Liver (tissue), 9 donors: ENCODE data around the gene KDM2A. TPM values are rescaled to one million over a fixed set of nuclear protein-coding genes. Genes with fewer than 3 reads are reported as not detected.

Experiments used
- DNase-seq: peaks from one replicate; pipeline ENCODE4 v3.0.0-alpha.2; 2017; ENCODE audit warnings: low spot score
- H3K27ac ChIP-seq, 2 donors: one replicate each; pipeline ENCODE4 v1.7.0; 2013; ENCODE audit warnings: inconsistent platforms in 2 of 2, low read length in 2 of 2, control low read depth in 1 of 2, low read depth in 1 of 2, mild to moderate bottlenecking in 1 of 2
- H3K27me3 ChIP-seq, 4 donors: one replicate each; pipeline versions ENCODE4 v1.6.1 to v1.7.0; 2013; ENCODE audit warnings: low read length in 3 of 4, inconsistent platforms in 1 of 4, mild to moderate bottlenecking in 1 of 4, moderate library complexity in 1 of 4; ENCODE audit not compliant: control insufficient read depth in 4 of 4, insufficient read depth in 4 of 4
- H3K36me3 ChIP-seq, 4 donors: one replicate each; pipeline versions ENCODE4 v1.6.1 to v1.7.0; 2013; ENCODE audit warnings: low read length in 3 of 4, mild to moderate bottlenecking in 3 of 4, low read depth in 1 of 4, moderate library complexity in 1 of 4; ENCODE audit not compliant: control insufficient read depth in 4 of 4, insufficient read depth in 3 of 4
- H3K4me1 ChIP-seq, 4 donors: one replicate each; pipeline versions ENCODE4 v1.6.1 to v1.7.0; 2013; ENCODE audit warnings: low read length in 3 of 4, mild to moderate bottlenecking in 3 of 4, moderate library complexity in 1 of 4; ENCODE audit not compliant: control insufficient read depth in 4 of 4, insufficient read depth in 4 of 4
- H3K4me3 ChIP-seq, 3 donors: one replicate each; pipeline versions ENCODE4 v1.6.1 to v1.7.0; 2013; ENCODE audit warnings: low read length in 3 of 3, control low read depth in 1 of 3, low read depth in 1 of 3, mild to moderate bottlenecking in 1 of 3
- H3K9ac ChIP-seq, 2 donors: one replicate each; pipeline ENCODE4 v1.7.0; 2013; ENCODE audit warnings: low read length in 2 of 2, mild to moderate bottlenecking in 2 of 2, moderate library complexity in 2 of 2, control low read depth in 1 of 2, low read depth in 1 of 2
- H3K9me3 ChIP-seq, 4 donors: one replicate each; pipeline versions ENCODE4 v1.6.1 to v1.7.0; 2013; ENCODE audit warnings: low read length in 3 of 4; ENCODE audit not compliant: control insufficient read depth in 4 of 4
- ATF3 ChIP-seq: IDR thresholded peaks from 2 replicates; pipeline ENCODE4 v1.6.1; 2016; ENCODE audit warnings: antibody characterized with exemption
- FOXA1 ChIP-seq: IDR thresholded peaks from 2 replicates; pipeline ENCODE4 v1.6.1; 2016; ENCODE audit warnings: antibody characterized with exemption
- FOXA2 ChIP-seq: IDR thresholded peaks from 2 replicates; pipeline ENCODE4 v1.6.1; 2016; ENCODE audit warnings: antibody characterized with exemption
- GABPA ChIP-seq, 2 donors: IDR thresholded peaks in 1 of 2; conservative IDR thresholded peaks in 1 of 2; 2 replicates each; pipeline ENCODE4 v1.6.1; 2016; ENCODE audit warnings: antibody characterized with exemption in 2 of 2, mild to moderate bottlenecking in 1 of 2, moderate library complexity in 1 of 2
- HNF4A ChIP-seq, 2 donors: conservative IDR thresholded peaks; 2 replicates each; pipeline ENCODE4 v1.6.1; 2016; ENCODE audit warnings: antibody characterized with exemption in 2 of 2, mild to moderate bottlenecking in 2 of 2
- HNF4G ChIP-seq: IDR thresholded peaks from 2 replicates; pipeline ENCODE4 v1.6.1; 2016; ENCODE audit warnings: antibody characterized with exemption
- NR2F2 ChIP-seq: IDR thresholded peaks from 2 replicates; pipeline ENCODE4 v1.6.1; 2016; ENCODE audit warnings: antibody characterized with exemption
- RXRA ChIP-seq, 2 donors: IDR thresholded peaks; 2 replicates each; pipeline ENCODE4 v1.6.1; 2017 to 2018; ENCODE audit warnings: antibody characterized with exemption in 2 of 2, mild to moderate bottlenecking in 1 of 2
- TAF1 ChIP-seq: conservative IDR thresholded peaks from 2 replicates; pipeline ENCODE4 v1.6.1; 2016; ENCODE audit warnings: antibody characterized with exemption, mild to moderate bottlenecking
- ZBTB33 ChIP-seq: IDR thresholded peaks from 2 replicates; pipeline ENCODE4 v1.6.1; 2016; ENCODE audit warnings: antibody characterized with exemption
- WGBS: extraction: QIAGEN DNeasy Blood & Tissue Kit; methylation state at CpG from one replicate; pipeline ENCODE4 v1.1.7; 2013; 5-methylcytosine and 5-hydroxymethylcytosine counted together
- polyA plus RNA-seq, 2 donors: library from polyadenylated mRNA; stranded (reverse) in 1 of 2; unstranded in 1 of 2; fragments of 200-250 nt in 1 of 2; fragments of >200 nt in 1 of 2; fragmentation: Nextera tagmentation in 1 of 2; extraction: Ambion mirVana in 1 of 2; gene quantifications; one replicate each; pipeline versions ENCODE4 v1.2.1 to v1.2.3, GENCODE V29; 2013 to 2015
- total RNA-seq, 2 donors: library from RNA; depleted of rRNA; stranded (reverse); fragments of >200 nt; gene quantifications; one replicate each; pipeline ENCODE4 v1.2.3, GENCODE V29; 2014
- donor health status: healthy.
- donor health status: healthy.
- donor health status: healthy.
- donor health status: healthy.
- donor health status: healthy.

KDM2A gene
- total and polyA plus RNA-seq, 4 donors: 8.3 to 44.9 (median 22.4) TPM

GRCh38 chr11:67307545-67308001 is 188.5 kb downstream of the KDM2A start:
- Histone ChIP-seq H3K4me3 (no peak overlapping the region), H3K9me3 (no peaks in the 10 kb centered on the region), H3K36me3 (peaks cover 5 to 15% (median 6%) of the 10 kb centered on the region in 4 donors), H3K27me3 (no peaks in the 10 kb centered on the region), H3K9ac (no peak overlapping the region), H3K27ac (no peak overlapping the region), H3K4me1 (peaks cover 9 to 20% (median 12%) of the 10 kb centered on the region in 4 donors)
- no peak for DNase-seq
- TF ChIP-seq NR2F2 (no peak), GABPA (IDR thresholded peaks at IDR 0.05 in 1 of 2, conservative IDR thresholded peaks at IDR 0.05 in 1 of 2) (no peak), FOXA1 (no peak), ATF3 (no peak), RXRA (IDR thresholded peaks at IDR 0.05) (no peak), HNF4G (no peak), ZBTB33 (no peak), FOXA2 (no peak), TAF1 (no peak), HNF4A (conservative IDR thresholded peaks at IDR 0.05) (no peak)
- WGBS: 95% methylated on average over 12 of the region's 12 CpGs

Other genes with a start within 250 kb of the KDM2A start
- 100 to 1,000 TPM; 144 to 384 TPM for gene PC, start 160.9 kb upstream of the KDM2A start, total RNA-seq
- 100 to 1,000 TPM; 209 to 583 TPM for gene PC, start 160.9 kb upstream of the KDM2A start, polyA plus RNA-seq
- gene C11orf86, start 144.0 kb upstream of the KDM2A start, total RNA-seq: not detected
- gene C11orf86, start 144.0 kb upstream of the KDM2A start, polyA plus RNA-seq: under 1 TPM in 1 of 2 donors, not detected in 1; 0.18 TPM
- gene SYT12, start 96.1 kb upstream of the KDM2A start, total RNA-seq: 1 to 10 TPM; 1.0 to 1.8 TPM
- 10 to 100 TPM in 1 of 2 donors, under 1 TPM in 1; 0.47 to 12.1 TPM for gene SYT12, start 96.1 kb upstream of the KDM2A start, polyA plus RNA-seq
- gene RHOD, start 62.4 kb upstream of the KDM2A start, total RNA-seq: 10 to 100 TPM in 1 of 2 donors, 1 to 10 TPM in 1; 7.8 to 27.0 TPM
- gene RHOD, start 62.4 kb upstream of the KDM2A start, polyA plus RNA-seq: 10 to 100 TPM; 39.4 to 50.7 TPM
- 10 to 100 TPM; 35.0 to 41.4 TPM for gene GRK2, start 147.2 kb downstream of the KDM2A start, total RNA-seq
- gene GRK2, start 147.2 kb downstream of the KDM2A start, polyA plus RNA-seq: 10 to 100 TPM; 13.4 to 28.4 TPM
- gene ANKRD13D, start 170.0 kb downstream of the KDM2A start, total RNA-seq: 10 to 100 TPM in 1 of 2 donors, 1 to 10 TPM in 1; 5.6 to 15.0 TPM
- gene ANKRD13D, start 170.0 kb downstream of the KDM2A start, polyA plus RNA-seq: 1 to 10 TPM; 5.5 to 6.1 TPM
- 10 to 100 TPM in 1 of 2 donors, 1 to 10 TPM in 1; 4.8 to 10.4 TPM for gene SSH3, start 184.3 kb downstream of the KDM2A start, total RNA-seq
- gene SSH3, start 184.3 kb downstream of the KDM2A start, polyA plus RNA-seq: 1 to 10 TPM; 7.6 to 8.7 TPM
- 10 to 100 TPM; 18.8 to 53.0 TPM for gene POLD4, start 234.3 kb downstream of the KDM2A start, total RNA-seq
- gene POLD4, start 234.3 kb downstream of the KDM2A start, polyA plus RNA-seq: 100 to 1,000 TPM; 119 to 246 TPM